ENCODE measurements around the gene NKAIN2.

- TF ChIP-seq CTCF (IDR thresholded peaks at IDR 0.05), result no peak
- TF ChIP-seq ZFX (IDR thresholded peaks at IDR 0.05; ENCODE audit: borderline replicate concordance), result no peak
These were observed 339.8 kb downstream of the NKAIN2 start for GRCh38 chr6:124143435-124143834.

Measured in 22Rv1 (cell line).